HEK293 (cell line): ENCODE results near the gene NKAPL.

Experiments
- CTCF ChIP-seq: fragments of 450-650 bp; formaldehyde crosslinking; IDR thresholded peaks from 2 replicates; pipeline ENCODE4 v1.5.1; 2016; ENCODE audit warnings: missing biosample characterization, missing genetic modification characterization
- MZF1 ChIP-seq: fragments of 450-650 bp; formaldehyde crosslinking; IDR thresholded peaks from 2 replicates; pipeline ENCODE4 v1.5.1; 2017; ENCODE audit warnings: missing biosample characterization, missing genetic modification characterization, borderline replicate concordance
- REST ChIP-seq: fragments of 450-650 bp; formaldehyde crosslinking; IDR thresholded peaks from 2 replicates; pipeline ENCODE4 v1.5.1; 2016; ENCODE audit warnings: missing biosample characterization, missing genetic modification characterization
- TCF7L2 ChIP-seq: IDR thresholded peaks from 2 replicates; pipeline ENCODE4 v1.6.1; 2011; ENCODE audit warnings: low read depth, mild to moderate bottlenecking, inconsistent platforms, low read length, moderate library complexity, borderline replicate concordance
- ZNF114 ChIP-seq: fragments of 450-650 bp; formaldehyde crosslinking; IDR thresholded peaks from 2 replicates; pipeline ENCODE4 v1.5.0; 2017; ENCODE audit warnings: missing biosample characterization, missing genetic modification characterization
- ZNF561 ChIP-seq: fragments of 450-650 bp; IDR thresholded peaks from 2 replicates; pipeline ENCODE4 v1.5.1; 2018; ENCODE audit warnings: missing biosample characterization, missing genetic modification characterization, borderline replicate concordance
- ZNF621 ChIP-seq: fragments of 450-650 bp; formaldehyde crosslinking; IDR thresholded peaks from 2 replicates; pipeline ENCODE4 v1.5.1; 2017; ENCODE audit warnings: missing biosample characterization, missing genetic modification characterization
- ZNF701 ChIP-seq: fragments of 450-650 bp; formaldehyde crosslinking; IDR thresholded peaks from 2 replicates; pipeline ENCODE4 v1.5.1; 2016; ENCODE audit warnings: missing biosample characterization, missing genetic modification characterization
- TF ChIP-seq, protein P1 (sequence below): IDR thresholded peaks from 2 replicates; pipeline ENCODE4 v1.6.1; 2011; ENCODE audit warnings: mild to moderate bottlenecking, low read depth, low read length, borderline replicate concordance

DNA sequence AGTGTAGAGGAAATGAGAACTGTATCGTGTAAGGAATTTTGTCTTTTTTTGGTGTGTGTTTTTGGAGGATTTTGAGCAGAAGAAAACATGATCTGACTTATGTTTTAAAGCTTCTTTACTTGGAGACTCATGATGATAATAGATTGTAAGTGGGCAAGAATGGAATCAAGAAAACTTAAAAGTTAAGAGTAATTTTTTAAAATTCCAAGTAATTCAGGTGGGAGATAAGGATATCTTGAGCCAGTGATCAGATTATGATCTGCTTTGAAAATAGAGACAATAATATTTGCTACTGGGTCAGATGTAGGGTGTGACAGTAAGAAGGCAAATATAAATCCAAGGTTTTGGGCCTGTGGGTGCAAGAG is 8.6 kb downstream of the NKAPL start:
- TF ChIP-seq TCF7L2: no peak
- no peak for TF ChIP-seq CTCF (tag by site-specific recombination)
- no peak for TF ChIP-seq ZNF561 (tag by site-specific recombination)
- TF ChIP-seq ZNF621 (tag by site-specific recombination): no peak
- TF ChIP-seq MZF1 (tag by site-specific recombination): no peak
- TF ChIP-seq, protein P1, sequence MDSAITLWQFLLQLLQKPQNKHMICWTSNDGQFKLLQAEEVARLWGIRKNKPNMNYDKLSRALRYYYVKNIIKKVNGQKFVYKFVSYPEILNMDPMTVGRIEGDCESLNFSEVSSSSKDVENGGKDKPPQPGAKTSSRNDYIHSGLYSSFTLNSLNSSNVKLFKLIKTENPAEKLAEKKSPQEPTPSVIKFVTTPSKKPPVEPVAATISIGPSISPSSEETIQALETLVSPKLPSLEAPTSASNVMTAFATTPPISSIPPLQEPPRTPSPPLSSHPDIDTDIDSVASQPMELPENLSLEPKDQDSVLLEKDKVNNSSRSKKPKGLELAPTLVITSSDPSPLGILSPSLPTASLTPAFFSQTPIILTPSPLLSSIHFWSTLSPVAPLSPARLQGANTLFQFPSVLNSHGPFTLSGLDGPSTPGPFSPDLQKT: no peak
- no peak for TF ChIP-seq ZNF701 (tag by site-specific recombination)
- TF ChIP-seq REST (tag by site-specific recombination): no peak
- TF ChIP-seq ZNF114: no peak
